ENCODE measurements around the gene NPLOC4. TPM values are rescaled to one million over a fixed set of nuclear protein-coding genes. Genes with fewer than 3 reads are reported as not detected.

NPLOC4 gene
- polyA plus RNA-seq, 4 donors = 53.1 to 60.3 (median 57.2) TPM

DNA sequence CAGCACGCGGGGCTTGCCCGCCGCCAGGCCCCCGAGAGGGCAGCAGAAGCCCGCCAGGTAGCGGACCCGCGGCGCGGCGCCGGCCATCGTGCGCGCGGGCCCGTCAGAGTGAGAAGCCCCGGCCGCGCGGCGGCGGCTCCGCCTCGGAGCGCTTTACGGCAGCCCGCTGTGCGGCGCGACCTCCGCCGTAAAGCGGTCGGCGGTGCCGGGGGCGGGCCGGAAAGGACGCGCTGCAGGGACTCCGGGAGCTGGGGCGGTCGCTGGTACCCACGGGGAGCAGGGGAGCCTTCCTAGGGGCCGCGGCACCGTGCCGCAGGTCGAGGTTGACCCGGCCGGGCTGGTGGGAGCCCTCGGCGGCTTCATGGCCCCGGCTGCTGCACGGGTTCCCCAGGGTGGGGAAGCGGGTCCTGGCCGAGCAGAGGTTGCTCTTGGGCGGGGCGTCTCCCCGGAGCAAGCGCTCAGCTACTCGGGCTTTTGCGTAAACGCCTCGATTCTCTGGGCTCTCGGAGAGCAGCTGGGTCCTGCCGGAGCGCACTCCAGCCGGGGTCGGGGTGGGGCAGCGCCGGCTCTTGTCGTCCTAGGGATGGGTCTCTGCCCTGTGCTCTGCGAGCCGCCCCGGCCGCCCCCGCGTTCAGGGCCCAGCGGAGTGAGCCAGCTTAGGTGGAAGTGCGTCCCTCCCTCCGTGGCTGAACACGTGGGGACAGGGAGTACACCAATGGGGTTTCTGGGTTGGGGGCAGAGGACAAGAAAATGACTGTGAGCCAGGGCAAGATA, 84.5 kb downstream of the NPLOC4 start, which contains the start of gene FAAP100:
Gene FAAP100 (minus strand): TSS at position 110 of the 774 bp plus-strand sequence. CDS start 23 bp downstream, at position 87.
- peak in 2 of 4 donors; percentile 65 to 70 for DNase-seq (ENCODE audit: low read depth in 4 of 4, low spot score in 3 of 4)

DNA sequence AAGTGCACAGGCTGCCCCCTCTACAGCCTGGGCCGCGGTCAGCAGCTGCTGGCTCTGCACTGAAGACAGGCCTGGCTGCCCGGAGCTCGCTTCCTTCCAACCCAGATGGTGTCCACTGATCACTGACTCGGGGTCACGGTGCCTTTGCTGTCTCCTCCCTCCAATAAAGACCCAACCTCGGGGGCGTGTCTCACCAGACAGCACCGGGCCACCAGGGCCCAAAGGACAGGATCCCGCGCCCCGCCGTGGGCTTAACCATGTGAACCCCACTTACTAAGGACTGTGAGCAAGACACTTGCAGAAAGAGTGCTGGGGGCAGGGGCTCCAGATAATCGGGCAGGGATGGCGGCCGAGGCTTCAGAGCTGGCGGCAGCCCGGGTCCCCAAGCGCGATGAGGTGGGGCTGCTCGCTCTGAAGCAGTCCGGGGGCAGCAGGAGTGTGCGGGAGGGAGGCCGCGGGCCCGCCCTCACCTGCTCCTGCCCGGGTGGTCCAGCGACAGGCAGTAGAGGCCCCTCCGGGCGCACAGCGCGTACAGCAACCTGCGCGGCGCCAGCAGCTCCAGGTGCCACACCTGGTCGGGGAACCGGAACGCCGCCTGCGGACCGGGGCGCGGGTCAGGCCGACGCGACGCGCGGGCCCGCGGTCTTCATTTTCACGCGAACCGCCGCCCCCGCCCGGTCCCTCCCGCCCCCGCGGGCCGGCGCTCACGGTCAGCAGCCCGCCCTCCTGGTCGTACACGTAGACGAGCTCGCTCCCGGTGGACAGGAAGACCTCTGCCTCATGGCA, 85.3 kb downstream of the NPLOC4 start:
- DNase-seq (ENCODE audit: low read depth in 4 of 4, low spot score in 3 of 4) = no peak

DNA sequence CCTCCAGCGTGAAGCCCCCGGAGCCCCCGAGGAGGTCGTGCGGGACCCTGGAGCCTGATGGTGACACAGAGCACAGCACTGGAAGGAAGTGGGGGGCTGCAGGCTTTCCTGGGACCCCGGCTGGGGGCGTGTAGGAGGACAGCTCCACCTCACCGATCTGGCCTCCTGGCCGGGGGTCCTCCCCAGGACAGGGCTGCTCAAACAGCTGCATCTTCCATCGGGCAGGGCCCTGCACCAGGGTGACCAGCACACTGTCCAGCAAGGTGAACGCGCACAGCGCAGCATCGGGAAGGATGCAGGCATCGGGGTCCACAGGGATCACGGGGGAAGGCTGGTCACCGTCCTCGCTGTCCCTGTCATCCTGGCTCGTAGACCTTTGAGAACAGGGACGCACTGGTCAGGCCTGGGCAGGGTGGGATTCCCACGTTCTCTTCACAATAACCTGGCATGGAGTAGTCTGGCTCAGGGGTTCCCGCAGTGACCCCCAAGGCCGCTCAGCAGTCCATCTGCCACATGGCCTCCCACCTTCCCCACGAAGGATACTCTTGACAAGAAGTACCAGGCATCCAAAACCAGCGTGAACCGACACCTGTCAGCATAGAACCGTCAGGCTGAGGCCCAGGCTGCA, 86.0 kb downstream of the NPLOC4 start:
- no peak for DNase-seq (ENCODE audit: low read depth in 4 of 4, low spot score in 3 of 4)

GRCh38 chr17:81550285-81550684, 86.6 kb downstream of the NPLOC4 start:
- DNase-seq (ENCODE audit: low read depth in 4 of 4, low spot score in 3 of 4) = no peak

- DNase-seq (ENCODE audit: low read depth in 4 of 4, low spot score in 3 of 4) = no peak
Measured at GRCh38 chr17:81549826-81550225, 87.1 kb downstream of the NPLOC4 start.

- no peak for DNase-seq (ENCODE audit: low read depth in 4 of 4, low spot score in 3 of 4)
Measured at GRCh38 chr17:81549031-81549557, 87.8 kb downstream of the NPLOC4 start.

GRCh38 chr17:81547614-81547982, 89.3 kb downstream of the NPLOC4 start:
- DNase-seq (ENCODE audit: low read depth in 4 of 4, low spot score in 3 of 4) = no peak

GRCh38 chr17:81546906-81547613, 89.9 kb downstream of the NPLOC4 start:
- DNase-seq (ENCODE audit: low read depth in 4 of 4, low spot score in 3 of 4) = no peak

DNA sequence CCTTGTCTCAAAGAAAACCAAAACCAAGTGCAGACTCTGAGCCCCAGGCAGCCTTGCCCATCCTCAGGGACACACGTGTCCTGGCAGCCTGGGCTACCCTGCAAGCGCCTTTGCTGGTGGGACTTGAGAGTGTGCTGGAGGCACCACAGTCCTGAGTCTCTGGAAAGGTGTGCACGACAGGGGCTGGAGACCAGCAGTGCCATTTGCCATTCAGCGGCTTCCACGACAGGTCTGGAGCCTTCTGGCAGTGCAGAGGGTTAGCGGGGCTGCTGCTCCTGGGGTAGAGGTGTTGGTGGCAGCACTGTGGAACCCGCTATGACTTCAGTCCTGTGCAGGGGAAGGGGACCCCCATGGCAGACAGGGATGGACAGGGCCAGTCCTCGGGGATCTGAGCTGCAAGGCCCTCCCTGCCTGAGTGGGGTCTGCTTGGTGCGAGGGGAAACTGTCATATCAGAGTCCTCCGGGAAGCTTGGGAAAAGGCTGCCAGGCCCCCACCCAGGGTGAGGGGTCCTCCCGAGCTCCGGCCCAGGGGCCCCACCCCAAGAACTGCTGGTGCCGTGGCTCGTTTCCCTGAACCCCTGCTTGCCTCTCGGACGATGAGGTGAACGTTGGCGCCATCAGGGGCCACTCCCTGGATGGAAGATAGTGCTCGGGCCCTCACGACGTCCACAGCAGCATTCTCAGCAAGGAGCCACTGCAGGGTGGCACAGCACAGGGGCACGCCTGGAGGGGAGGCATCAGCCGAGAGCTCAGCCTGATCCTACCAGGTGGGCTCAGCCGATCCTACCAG, 91.6 kb downstream of the NPLOC4 start:
- DNase-seq (ENCODE audit: low read depth in 4 of 4, low spot score in 3 of 4) = no peak

DNA sequence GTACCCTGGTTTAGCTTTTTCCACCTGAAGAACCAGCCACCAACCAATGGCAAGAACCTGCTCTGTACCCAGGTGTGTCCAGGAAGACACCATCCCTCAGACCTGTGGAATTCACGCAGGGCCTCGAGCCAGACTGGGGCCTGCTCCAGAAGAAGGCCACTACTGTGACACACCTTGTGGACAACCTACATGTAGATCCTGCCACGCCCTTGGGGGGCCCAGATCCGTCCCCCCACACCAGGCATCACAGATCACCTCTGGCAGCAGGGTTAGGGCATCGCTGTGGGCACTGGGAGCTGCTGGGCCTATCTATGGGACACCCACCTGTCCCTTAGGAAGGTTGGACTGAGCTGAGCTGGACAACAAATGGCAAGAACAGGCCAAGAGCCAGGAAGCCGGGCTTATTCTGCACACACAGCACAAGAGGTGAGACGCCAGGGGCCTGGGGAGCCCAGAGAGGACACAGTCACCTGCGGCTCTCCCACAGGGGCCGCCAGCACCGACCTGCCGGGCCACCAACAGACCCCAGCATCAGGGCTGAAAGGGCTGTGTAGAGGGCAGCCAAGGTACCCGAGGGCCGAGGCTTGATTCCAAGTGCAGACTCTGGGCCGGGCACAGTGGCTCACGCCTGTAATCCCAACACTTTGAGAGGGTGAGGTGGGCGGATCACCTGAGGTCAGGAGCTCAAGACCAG, 92.5 kb downstream of the NPLOC4 start:
- DNase-seq (ENCODE audit: low read depth in 4 of 4, low spot score in 3 of 4) = no peak

GRCh38 chr17:81543756-81544155, 93.2 kb downstream of the NPLOC4 start:
- DNase-seq (ENCODE audit: low read depth in 4 of 4, low spot score in 3 of 4) = no peak

- no peak for DNase-seq (ENCODE audit: low read depth in 4 of 4, low spot score in 3 of 4)
Measured at GRCh38 chr17:81543339-81543675, 93.6 kb downstream of the NPLOC4 start.

DNA sequence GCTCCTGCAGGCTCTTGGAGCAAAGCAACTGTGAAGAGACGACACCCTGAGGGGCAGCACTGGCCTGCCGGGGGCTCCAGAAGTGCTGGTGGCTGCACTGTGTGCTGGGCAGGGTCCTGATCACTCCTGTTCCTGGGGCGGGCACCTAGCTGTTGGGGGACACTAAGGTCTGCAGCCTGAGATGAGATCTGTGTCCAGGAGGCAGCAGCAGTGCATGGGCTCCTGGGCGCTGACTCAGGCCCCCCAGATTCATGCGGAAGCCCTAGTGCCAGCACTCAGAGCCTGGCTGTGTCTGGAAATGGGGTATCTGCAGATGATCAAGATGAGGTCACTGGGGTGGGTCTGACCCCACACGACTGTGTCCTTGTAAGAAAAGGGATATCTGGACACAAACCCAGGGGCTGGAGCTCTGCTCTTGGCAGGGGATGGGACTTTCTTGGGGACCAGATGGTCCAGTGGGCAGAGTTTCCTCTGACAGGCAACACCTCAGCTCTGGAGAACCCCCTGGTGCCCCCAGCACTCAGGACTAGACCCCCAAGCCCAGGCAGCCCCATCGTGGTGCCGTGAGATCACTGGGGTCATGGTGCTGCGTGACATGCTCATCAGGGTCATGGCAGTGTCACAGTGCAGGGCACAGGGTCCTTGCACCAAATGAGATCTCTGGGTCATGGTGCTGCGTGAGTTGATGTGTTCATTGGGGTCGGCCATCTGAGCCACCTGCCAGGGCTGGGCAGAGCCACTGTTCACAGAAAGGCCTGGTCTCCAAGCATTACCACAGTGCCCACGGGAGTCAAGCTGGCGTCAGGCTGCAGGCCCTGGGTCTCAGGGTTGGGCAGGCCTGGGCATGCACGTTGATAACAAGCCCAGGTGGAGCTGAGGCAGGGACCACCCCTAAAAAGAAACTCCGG, 94.2 kb downstream of the NPLOC4 start:
- DNase-seq (ENCODE audit: low read depth in 4 of 4, low spot score in 3 of 4) = no peak

GRCh38 chr17:81541123-81541522, 95.8 kb downstream of the NPLOC4 start:
- no peak for DNase-seq (ENCODE audit: low read depth in 4 of 4, low spot score in 3 of 4)

GRCh38 chr17:81540676-81541027, 96.3 kb downstream of the NPLOC4 start:
- no peak for DNase-seq (ENCODE audit: low read depth in 4 of 4, low spot score in 3 of 4)

- DNase-seq (ENCODE audit: low read depth in 4 of 4, low spot score in 3 of 4) = no peak
Measured at GRCh38 chr17:81539961-81540675, 96.8 kb downstream of the NPLOC4 start.

DNA sequence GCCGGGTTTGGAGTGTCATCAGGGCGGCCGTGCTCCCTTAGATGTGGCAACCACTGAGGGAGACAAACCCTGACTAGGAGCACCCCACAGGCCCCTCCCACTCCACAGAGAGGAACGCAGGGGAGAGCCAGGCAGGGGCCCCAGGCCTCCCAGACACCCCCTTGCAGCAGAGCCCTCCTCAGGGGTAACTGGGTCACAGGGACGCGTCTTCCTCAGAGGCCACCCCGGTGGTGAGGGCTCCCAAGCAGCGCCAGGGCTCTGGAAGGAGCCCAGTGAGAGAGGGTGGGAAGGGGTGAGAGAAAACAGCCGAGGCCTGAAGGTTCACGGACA, 97.4 kb downstream of the NPLOC4 start:
- DNase-seq (ENCODE audit: low read depth in 4 of 4, low spot score in 3 of 4) = no peak

All from right renal pelvis (tissue), 4 donors.